HepG2 (cell line): Measurements from ENCODE around the gene CACTIN. TPM values are rescaled to one million over a fixed set of nuclear protein-coding genes. Genes with fewer than 3 reads are reported as not detected.

Source experiments
- ATAC-seq: fragments of 200-7000 bp; cut with Tn5 transposase; 3 replicates; pipeline ENCODE4 v1.9.1; 2020; ENCODE audit warnings: mild to moderate bottlenecking, moderate library complexity
- BruUV-seq: library from RNA; stranded (reverse); fragments of 400-500 nt; replicated peaks from 2 replicates; lab custom pipeline; 2021; lab: Mats Ljungman, UMichigan
- CTCF ChIA-PET: fragments of 300-600 bp; formaldehyde crosslinking; extraction: SDS; loops from one replicate; lab custom pipeline; 2021; ENCODE audit warnings: low total read pairs, inconsistent platforms, low intra/inter-chr PET ratio; lab: Yijun Ruan, JAX
- POLR2A ChIA-PET: fragments of 350-600 bp; sonication (Branson Sonifier 250); formaldehyde crosslinking; loops from one replicate; lab custom pipeline; 2020; ENCODE audit warnings: antibody characterized with exemption, inconsistent platforms; lab: Yijun Ruan, JAX
- DNase-seq: peaks from one replicate; pipeline ENCODE4 v3.0.0-alpha.2; 2015; ENCODE audit warnings: low spot score
- FAIRE-seq: peaks from 3 replicates; lab custom pipeline; 2011; peaks lifted over from hg19 to GRCh38; lab: Jason Lieb, UNC
- H2AFZ ChIP-seq: one replicate; pipeline ENCODE4 v1.6.1; 2011; ENCODE audit warnings: low read length, inconsistent platforms
- H3K27ac ChIP-seq: fragments of 300-600 bp; 3 replicates; pipeline ENCODE4 v1.8.0; 2011; ENCODE audit warnings: mixed run types, mild to moderate bottlenecking, mixed read lengths, low read length, inconsistent platforms; ENCODE audit not compliant: insufficient read depth; ENCODE audit errors: extremely low read length
- H3K27me3 ChIP-seq, 2 experiments: fragments of 200-600 bp in 1 of 2; 2 replicates in 1 of 2; 3 replicates in 1 of 2; pipeline versions ENCODE4 v1.6.0 to v1.8.0; 2011; ENCODE audit warnings: low read length in 2 of 2, mild to moderate bottlenecking in 2 of 2, moderate library complexity in 2 of 2, inconsistent platforms in 1 of 2; ENCODE audit not compliant: insufficient read depth in 2 of 2, control insufficient read depth in 1 of 2
- H3K36me3 ChIP-seq, 2 experiments: fragments of 200-600 bp in 1 of 2; replicated peaks in 1 of 2; 2 replicates in 1 of 2; 3 replicates in 1 of 2; pipeline versions ENCODE4 v1.5.1 to v1.8.0; 2011; ENCODE audit warnings: low read length in 2 of 2, inconsistent platforms in 1 of 2; ENCODE audit not compliant: insufficient read depth in 2 of 2, control insufficient read depth in 1 of 2
- H3K4me1 ChIP-seq: 2 replicates; pipeline ENCODE4 v1.5.1; 2012; ENCODE audit warnings: low read length, inconsistent platforms; ENCODE audit not compliant: insufficient read depth
- H3K4me2 ChIP-seq: 2 replicates; pipeline ENCODE4 v1.6.0; 2011; ENCODE audit warnings: low read depth, low read length, inconsistent platforms
- H3K4me3 ChIP-seq, 3 experiments: fragments of 200-600 bp in 1 of 3; sonication (generic), shearing (Covaris generic) in 1 of 3; replicated peaks in 1 of 3; 2 replicates each; pipeline ENCODE4 v1.5.1; 2011 to 2016; ENCODE audit warnings: low read length in 3 of 3, inconsistent platforms in 2 of 3, low read depth in 2 of 3, mild to moderate bottlenecking in 2 of 3, control low read depth in 1 of 3, mixed read lengths in 1 of 3; ENCODE audit not compliant: insufficient read depth in 1 of 3
- H3K79me2 ChIP-seq: one replicate; pipeline ENCODE4 v1.6.1; 2011; ENCODE audit warnings: low read length, inconsistent platforms; ENCODE audit not compliant: insufficient read depth
- H3K9ac ChIP-seq: 2 replicates; pipeline ENCODE4 v1.6.0; 2011; ENCODE audit warnings: mild to moderate bottlenecking, low read depth, low read length, inconsistent platforms; ENCODE audit not compliant: insufficient read depth
- H3K9me3 ChIP-seq: 2 replicates; pipeline ENCODE4 v1.5.1; 2012; ENCODE audit warnings: mild to moderate bottlenecking, low read length
- H4K20me1 ChIP-seq: 2 replicates; pipeline ENCODE4 v1.6.0; 2011; ENCODE audit warnings: inconsistent platforms, mild to moderate bottlenecking, low read length, moderate library complexity; ENCODE audit not compliant: insufficient read depth
- CAMTA2 ChIP-seq: sonication (generic); formaldehyde crosslinking; IDR thresholded peaks from 2 replicates; pipeline ENCODE4 v1.4.0; 2020; ENCODE audit warnings: mild to moderate bottlenecking, missing genetic modification reagents, borderline replicate concordance
- CBX5 ChIP-seq: sonication (generic); formaldehyde crosslinking; IDR thresholded peaks from 2 replicates; pipeline ENCODE4 v1.4.0; 2020; ENCODE audit warnings: missing genetic modification reagents, borderline replicate concordance
- ETV6 ChIP-seq: sonication (generic); formaldehyde crosslinking; conservative IDR thresholded peaks from 2 replicates; pipeline ENCODE4 v1.4.0; 2020; ENCODE audit warnings: missing genetic modification reagents
- HNF4G ChIP-seq, 2 experiments: sonication (generic) in 1 of 2; formaldehyde crosslinking in 1 of 2; IDR thresholded peaks; 2 replicates each; pipeline versions ENCODE4 v1.4.0 to v1.6.1; 2011 to 2020; ENCODE audit warnings: borderline replicate concordance in 2 of 2, low read depth in 2 of 2, mild to moderate bottlenecking in 2 of 2, low read length in 1 of 2, missing genetic modification reagents in 1 of 2, moderate library complexity in 1 of 2
- IRF2 ChIP-seq: IDR thresholded peaks from 2 replicates; pipeline ENCODE4 v1.6.1; 2018; ENCODE audit warnings: missing genetic modification reagents, missing compliant biosample characterization
- KLF6 ChIP-seq: IDR thresholded peaks from 2 replicates; pipeline ENCODE4 v1.8.0; 2016; ENCODE audit warnings: missing biosample characterization, missing genetic modification reagents
- XBP1 ChIP-seq: sonication (generic); formaldehyde crosslinking; IDR thresholded peaks from 2 replicates; pipeline ENCODE4 v1.5.0; 2020; ENCODE audit warnings: missing genetic modification reagents
- ZC3H13 ChIP-seq: sonication (generic); formaldehyde crosslinking; IDR thresholded peaks from 2 replicates; pipeline ENCODE4 v1.8.1; 2023; ENCODE audit warnings: mild to moderate bottlenecking, missing genetic modification reagents, moderate library complexity
- ZFYVE20 ChIP-seq: sonication (generic); formaldehyde crosslinking; IDR thresholded peaks from 2 replicates; pipeline ENCODE4 v1.8.0; 2023; ENCODE audit warnings: low read depth, mild to moderate bottlenecking, moderate library complexity, missing genetic modification reagents, borderline replicate concordance
- ZNF180 ChIP-seq: sonication (generic); formaldehyde crosslinking; IDR thresholded peaks from 2 replicates; pipeline ENCODE4 v1.4.0; 2020; ENCODE audit warnings: low read depth, missing genetic modification reagents, borderline replicate concordance
- ZNF747 ChIP-seq: sonication (generic); formaldehyde crosslinking; IDR thresholded peaks from 2 replicates; pipeline ENCODE4 v1.8.1; 2023; ENCODE audit warnings: missing genetic modification reagents, mild to moderate bottlenecking, borderline replicate concordance
- ZNF75D ChIP-seq: sonication (generic); formaldehyde crosslinking; IDR thresholded peaks from 2 replicates; pipeline ENCODE4 v1.8.1; 2023; ENCODE audit warnings: missing genetic modification reagents, mild to moderate bottlenecking, borderline replicate concordance
- ZNF768 ChIP-seq: sonication (generic); formaldehyde crosslinking; IDR thresholded peaks from 2 replicates; pipeline ENCODE4 v1.4.0; 2020; ENCODE audit warnings: missing genetic modification reagents
- ZNF850 ChIP-seq: sonication (generic); formaldehyde crosslinking; conservative IDR thresholded peaks from 2 replicates; pipeline ENCODE4 v1.9.0; 2021; ENCODE audit warnings: mild to moderate bottlenecking, missing genetic modification reagents
- ZSCAN31 ChIP-seq: sonication (generic); formaldehyde crosslinking; IDR thresholded peaks from 2 replicates; pipeline ENCODE4 v1.5.0; 2020; ENCODE audit warnings: low read depth, mild to moderate bottlenecking, missing genetic modification reagents
- WGBS: methylation state at CpG from one replicate; pipeline ENCODE4 v1.1.6; 2017; ENCODE audit warnings: low lambda C conversion rate; 5-methylcytosine and 5-hydroxymethylcytosine counted together
- in situ Hi-C: cut with HindIII; loops from 2 replicates; pipeline ENCODE4 v1.10.0; 2017; ENCODE audit warnings: low pct_unique_long_range_greater_than_20kb; ENCODE audit not compliant: extremely low pct_ligation_motif_present
- intact Hi-C: fragments of 100-400 bp; cut with micrococcal nuclease; formaldehyde crosslinking; loops from one replicate; pipeline ENCODE4 v1.10.0; 2022; ENCODE audit not compliant: unreplicated experiment
- polyA plus RNA-seq, 8 experiments: library from polyadenylated mRNA; depleted of rRNA in 3 of 8; stranded (reverse) in 7 of 8; unstranded in 1 of 8; fragments of >200 nt; fragmentation: Illumina TruSeq in 4 of 8; extraction: Trizol in 4 of 8; gene quantifications; 2 replicates each; pipeline versions ENCODE4 v1.2.1 to v1.2.3, GENCODE V29; 2011 to 2016; ENCODE audit warnings: low read depth in 4 of 8, missing spikeins in 1 of 8, mixed read lengths in 1 of 8; ENCODE audit not compliant: insufficient read depth in 1 of 8
- total RNA-seq, 5 experiments: library from RNA; depleted of rRNA; stranded (reverse); fragments of >200 nt; fragmentation: Illumina TruSeq; extraction: Trizol; gene quantifications; 2 replicates each; pipeline ENCODE4 v1.2.3, GENCODE V29; 2016; ENCODE audit warnings: low read depth in 1 of 5

Gene CACTIN
- total and polyA plus RNA-seq, 2 of the 13 experiments (the other 11 are each of a cell fraction or from before 2014, with no cell fraction given) = 10.0 to 16.6 TPM

DNA sequence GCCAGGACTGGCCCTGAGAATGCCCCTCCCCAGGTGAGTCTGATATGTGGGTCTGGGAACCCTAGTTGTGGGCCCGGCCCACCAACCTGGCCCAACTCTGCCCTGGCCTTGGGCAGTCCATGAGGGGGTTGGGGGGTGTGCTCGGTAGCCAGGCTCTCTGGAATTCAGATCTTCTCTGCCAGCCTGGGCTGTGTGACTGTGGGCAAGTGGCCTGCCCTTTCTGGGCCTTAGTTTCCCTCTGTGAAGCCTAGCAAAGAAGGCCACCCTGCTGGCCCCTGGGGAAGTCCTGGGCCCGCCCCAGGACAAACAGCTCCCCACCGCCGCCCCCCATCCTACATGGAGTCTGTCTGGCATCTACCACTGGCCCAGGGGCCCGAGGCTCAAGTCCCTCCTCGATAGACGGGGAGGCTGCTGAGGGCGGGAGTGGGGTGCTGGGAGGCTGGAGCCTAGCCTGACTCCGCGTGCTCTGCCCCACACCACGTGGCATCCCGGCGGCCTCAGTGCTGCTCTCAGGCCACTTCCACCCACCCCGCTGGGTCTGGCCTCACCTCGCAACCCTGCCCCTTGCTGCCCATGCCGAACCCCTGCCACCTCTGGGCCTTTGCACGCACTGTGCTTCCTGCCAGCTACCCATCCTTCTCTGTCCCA lies 11.6 kb downstream of the CACTIN start:
- WGBS = 100% methylated on average over 6 of the region's 18 CpGs
- in situ Hi-C loops = no loop called here
- DNase-seq = no peak

GRCh38 chr19:3613818-3614661 lies 12.6 kb downstream of the CACTIN start:
- intact Hi-C loops = no loop called here
- TF ChIP-seq ZC3H13 (CRISPR knock-in tag) = no peak
- TF ChIP-seq CAMTA2 (CRISPR knock-in tag) = no peak
- no peak for TF ChIP-seq HNF4G (IDR thresholded peaks at IDR 0.05; ENCODE audit: borderline replicate concordance, low read depth, low read length)
- TF ChIP-seq HNF4G (CRISPR knock-in tag; IDR thresholded peaks at IDR 0.05; ENCODE audit: borderline replicate concordance, low read depth) = no peak
- TF ChIP-seq XBP1 (CRISPR knock-in tag) = no peak
- TF ChIP-seq ZNF180 = no peak
- no peak for TF ChIP-seq ZNF747
- TF ChIP-seq KLF6 (CRISPR knock-in tag) = no peak
- no peak for TF ChIP-seq ZFYVE20
- no peak for TF ChIP-seq CBX5 (CRISPR knock-in tag)
- TF ChIP-seq IRF2 (CRISPR knock-in tag) = no peak
- TF ChIP-seq ZSCAN31 (CRISPR knock-in tag) = no peak
- TF ChIP-seq ZNF75D (CRISPR knock-in tag) = no peak
- TF ChIP-seq ETV6 (CRISPR knock-in tag) = no peak
- TF ChIP-seq, all 625 proteins: peak for 0
- POLR2A ChIA-PET = no interaction called here
- WGBS = 96% methylated on average over 16 of the region's 39 CpGs
- Histone ChIP-seq H3K4me3 (no peak overlapping the region), H3K27ac (no peak overlapping the region), H3K9ac (no peak overlapping the region), H3K79me2 (no peaks in the 10 kb centered on the region), H2AFZ (no peak overlapping the region), H3K27me3 (no peaks in the 10 kb centered on the region), H3K9me3 (no peaks in the 10 kb centered on the region), H3K36me3 (peaks cover 5 to 13% of the 10 kb centered on the region in 2 experiments; a peak in 3 of 5 replicates), H3K4me1 (no peaks in the 10 kb centered on the region), H4K20me1 (no peaks in the 10 kb centered on the region), H3K4me2 (no peak overlapping the region)
- CTCF ChIA-PET = no interaction called here
- FAIRE-seq (no peak), ATAC-seq (no peak), DNase-seq (no peak)
- BruUV-seq = no TSS peak
- in situ Hi-C loops = no loop called here

More for the DNA sequence above, 11.6 kb downstream of the CACTIN start:
- Histone ChIP-seq H3K9ac (no peak overlapping the region), H3K4me2 (no peak overlapping the region), H3K27me3 (no peaks in the 10 kb centered on the region), H3K4me1 (no peaks in the 10 kb centered on the region), H4K20me1 (no peaks in the 10 kb centered on the region), H3K4me3 (no peak overlapping the region), H3K27ac (no peak overlapping the region), H3K36me3 (peaks cover 5 to 13% of the 10 kb centered on the region in 2 experiments; a peak in 3 of 5 replicates), H3K9me3 (no peaks in the 10 kb centered on the region), H2AFZ (no peak overlapping the region), H3K79me2 (no peaks in the 10 kb centered on the region)
- no peak for TF ChIP-seq ZNF850 (CRISPR knock-in tag)
- TF ChIP-seq ZNF768 (CRISPR knock-in tag) = peak; percentile 90
- no peak for FAIRE-seq
- ChIA-PET POLR2A (no interaction called here), CTCF (no interaction called here)
- intact Hi-C loops = no loop called here
- no TSS peak for BruUV-seq
- ATAC-seq = no peak
